Duodenal mucosa (tissue), 2 donors: ENCODE results near the gene HSD3B2.

Experiments used
- H3K27ac ChIP-seq: one replicate; pipeline ENCODE4 v1.7.0; 2013; ENCODE audit warnings: low read depth, low read length
- H3K27me3 ChIP-seq, 2 donors: one replicate each; pipeline ENCODE4 v1.7.0; 2013; ENCODE audit warnings: low read length in 2 of 2, control low read depth in 1 of 2; ENCODE audit not compliant: insufficient read depth in 2 of 2, control insufficient read depth in 1 of 2
- H3K36me3 ChIP-seq, 2 donors: one replicate each; pipeline ENCODE4 v1.7.0; 2013; ENCODE audit warnings: low read length in 2 of 2, control low read depth in 1 of 2; ENCODE audit not compliant: insufficient read depth in 2 of 2, control insufficient read depth in 1 of 2
- H3K4me1 ChIP-seq, 2 donors: one replicate each; pipeline ENCODE4 v1.7.0; 2013; ENCODE audit warnings: low read length in 2 of 2, control low read depth in 1 of 2; ENCODE audit not compliant: insufficient read depth in 2 of 2, control insufficient read depth in 1 of 2
- H3K4me3 ChIP-seq, 2 donors: one replicate each; pipeline ENCODE4 v1.7.0; 2013; ENCODE audit warnings: low read length in 2 of 2, low read depth in 1 of 2
- H3K9ac ChIP-seq, 2 donors: one replicate each; pipeline ENCODE4 v1.7.0; 2013; ENCODE audit warnings: low read length in 2 of 2, low read depth in 1 of 2
- H3K9me3 ChIP-seq, 2 donors: one replicate each; pipeline ENCODE4 v1.7.0; 2013; ENCODE audit warnings: low read length in 2 of 2, control low read depth in 1 of 2; ENCODE audit not compliant: control insufficient read depth in 1 of 2

HSD3B2 gene

DNA sequence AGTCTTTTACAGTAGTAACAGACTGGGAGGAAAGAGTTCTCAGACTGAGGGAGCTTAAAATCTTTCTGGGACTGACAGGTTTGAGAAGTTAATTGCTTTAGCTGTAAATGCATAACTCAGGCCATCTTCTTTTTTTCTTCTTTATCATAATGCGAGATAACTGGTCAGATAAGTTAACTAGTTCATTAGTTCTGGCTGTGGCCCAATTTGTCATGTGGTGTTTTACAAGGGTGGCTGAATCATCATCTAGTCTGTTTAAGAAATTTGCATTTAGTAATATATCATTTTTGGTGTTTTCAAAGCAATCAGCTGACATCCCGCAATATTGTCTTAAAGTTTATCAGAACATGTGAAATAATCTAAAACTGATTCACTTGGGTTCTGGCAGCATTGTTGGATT is 14.0 kb downstream of the HSD3B2 start:
- Histone ChIP-seq H3K9me3 (no peaks in the 10 kb centered on the region), H3K27ac (no peak overlapping the region), H3K4me1 (no peaks in the 10 kb centered on the region), H3K36me3 (no peaks in the 10 kb centered on the region), H3K4me3 (no peak overlapping the region), H3K9ac (no peak overlapping the region), H3K27me3 (no peaks in the 10 kb centered on the region)

DNA sequence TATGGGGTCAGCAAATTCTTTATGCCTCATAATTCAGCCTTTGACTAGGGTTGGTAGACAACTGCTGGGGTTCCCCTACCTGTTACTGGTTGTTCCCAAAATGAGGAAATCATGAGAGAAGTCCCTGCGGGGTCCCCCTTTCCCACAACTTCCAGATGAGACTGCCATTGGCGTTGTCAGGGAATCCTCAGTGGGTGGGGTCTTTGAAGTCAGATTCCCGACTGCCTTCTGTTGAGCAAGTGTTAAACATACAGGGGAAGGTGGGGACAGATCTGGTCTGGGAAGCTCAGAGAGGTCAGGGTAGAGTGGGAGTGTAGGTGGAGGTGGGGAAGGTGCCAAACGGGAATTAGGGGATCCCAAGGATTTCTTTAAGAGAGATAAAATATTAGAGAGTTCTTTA is 14.7 kb downstream of the HSD3B2 start:
- Histone ChIP-seq H3K4me3 (no peak overlapping the region), H3K4me1 (no peaks in the 10 kb centered on the region), H3K9me3 (no peaks in the 10 kb centered on the region), H3K27me3 (no peaks in the 10 kb centered on the region), H3K27ac (no peak overlapping the region), H3K36me3 (no peaks in the 10 kb centered on the region), H3K9ac (no peak overlapping the region)

DNA sequence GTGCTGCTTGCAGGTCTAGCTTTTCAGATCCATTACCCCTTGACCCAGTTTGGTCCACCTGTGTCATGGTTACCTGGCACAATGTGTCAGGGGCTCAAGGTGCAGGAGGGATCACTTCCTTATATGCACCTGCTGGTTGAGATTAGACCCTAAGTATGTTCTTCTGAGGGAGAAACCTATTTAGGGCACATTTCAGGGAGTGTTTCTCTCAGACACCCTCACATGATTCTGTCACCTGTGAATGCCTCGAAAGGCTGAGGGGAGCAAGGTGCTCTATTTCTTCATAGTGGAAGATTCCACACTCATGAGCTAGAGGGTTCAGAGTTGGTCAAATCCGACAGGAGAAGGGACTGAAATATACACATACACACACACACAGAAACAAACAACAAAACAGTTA is 15.5 kb downstream of the HSD3B2 start:
- no peak overlapping the region for H3K27ac ChIP-seq
- no peaks in the 10 kb centered on the region for H3K9me3 ChIP-seq
- H3K9ac ChIP-seq = no peak overlapping the region
- no peaks in the 10 kb centered on the region for H3K36me3 ChIP-seq
- no peaks in the 10 kb centered on the region for H3K4me1 ChIP-seq
- H3K4me3 ChIP-seq = no peak overlapping the region
- H3K27me3 ChIP-seq = no peaks in the 10 kb centered on the region

- H3K27me3 ChIP-seq = no peaks in the 10 kb centered on the region
- no peak overlapping the region for H3K27ac ChIP-seq
- no peaks in the 10 kb centered on the region for H3K9me3 ChIP-seq
- H3K36me3 ChIP-seq = no peaks in the 10 kb centered on the region
- no peak overlapping the region for H3K9ac ChIP-seq
- H3K4me3 ChIP-seq = no peak overlapping the region
- no peaks in the 10 kb centered on the region for H3K4me1 ChIP-seq
Observed at GRCh38 chr1:119431836-119432235, 16.9 kb downstream of the HSD3B2 start.

- Histone ChIP-seq H3K27me3 (no peaks in the 10 kb centered on the region), H3K36me3 (no peaks in the 10 kb centered on the region), H3K9me3 (no peaks in the 10 kb centered on the region), H3K9ac (no peak overlapping the region), H3K4me3 (no peak overlapping the region), H3K27ac (no peak overlapping the region), H3K4me1 (no peaks in the 10 kb centered on the region)
Observed at GRCh38 chr1:119435052-119435451, 20.1 kb downstream of the HSD3B2 start.

DNA sequence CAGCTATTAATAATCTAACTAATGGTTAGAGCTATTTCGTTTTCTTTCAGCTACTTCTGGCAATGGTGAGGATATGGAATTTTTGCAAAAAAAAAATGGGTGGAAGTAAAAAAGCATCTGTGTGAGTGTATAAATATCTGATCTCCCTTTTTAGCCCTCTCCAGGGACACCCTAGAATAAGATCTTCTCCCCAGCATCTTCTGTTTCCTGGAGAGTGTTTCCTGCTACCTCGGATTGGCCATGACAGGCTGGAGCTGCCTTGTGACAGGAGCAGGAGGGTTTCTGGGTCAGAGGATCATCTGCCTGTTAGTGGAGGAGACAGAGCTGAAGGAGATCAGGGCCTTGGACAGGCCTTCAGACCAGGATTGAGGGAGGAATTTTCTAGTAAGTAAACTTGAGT is 23.8 kb downstream of the HSD3B2 start:
- no peaks in the 10 kb centered on the region for H3K9me3 ChIP-seq
- no peaks in the 10 kb centered on the region for H3K4me1 ChIP-seq
- no peak overlapping the region for H3K9ac ChIP-seq
- no peak overlapping the region for H3K4me3 ChIP-seq
- H3K27me3 ChIP-seq = no peaks in the 10 kb centered on the region
- no peak overlapping the region for H3K27ac ChIP-seq
- no peaks in the 10 kb centered on the region for H3K36me3 ChIP-seq

DNA sequence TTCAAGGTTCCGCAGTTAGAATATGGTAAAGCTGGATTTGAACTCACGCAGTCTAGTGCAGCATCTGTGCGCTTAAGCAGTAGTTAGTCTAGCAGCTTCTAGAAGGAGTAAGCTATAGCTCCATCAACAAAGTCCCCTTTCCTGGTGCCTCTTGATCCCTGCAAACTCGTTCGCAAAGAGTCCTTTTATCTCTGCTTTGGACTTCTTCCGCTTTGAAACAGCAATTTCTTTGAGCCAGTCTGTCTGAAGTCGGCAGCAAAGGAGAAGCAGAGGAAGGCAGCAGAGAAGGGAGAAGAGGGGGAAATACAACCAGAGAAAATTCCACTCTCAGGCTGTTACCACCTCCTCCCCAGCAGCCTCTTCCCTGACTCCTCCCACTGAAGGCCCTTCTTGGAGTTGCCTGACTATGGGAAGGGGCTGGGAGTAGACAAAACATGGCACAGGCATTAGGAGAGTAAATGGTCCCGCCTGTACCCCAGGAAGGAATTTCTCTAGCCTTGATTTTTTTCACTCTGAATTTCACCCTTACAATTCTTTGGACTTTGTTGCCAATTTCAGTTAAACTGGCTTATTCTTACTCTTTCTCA is 25.9 kb downstream of the HSD3B2 start:
- Histone ChIP-seq H3K27me3 (no peaks in the 10 kb centered on the region), H3K9ac (no peak overlapping the region)

GRCh38 chr1:119442756-119443155 is 27.8 kb downstream of the HSD3B2 start:
- Histone ChIP-seq H3K9ac (no peak overlapping the region), H3K9me3 (no peaks in the 10 kb centered on the region), H3K4me1 (no peaks in the 10 kb centered on the region), H3K27me3 (no peaks in the 10 kb centered on the region), H3K4me3 (no peak overlapping the region), H3K27ac (no peak overlapping the region), H3K36me3 (no peaks in the 10 kb centered on the region)

More for the DNA sequence above, 25.9 kb downstream of the HSD3B2 start:
- Histone ChIP-seq H3K4me1 (no peaks in the 10 kb centered on the region), H3K36me3 (no peaks in the 10 kb centered on the region), H3K27ac (no peak overlapping the region), H3K9me3 (no peaks in the 10 kb centered on the region), H3K4me3 (no peak overlapping the region)

DNA sequence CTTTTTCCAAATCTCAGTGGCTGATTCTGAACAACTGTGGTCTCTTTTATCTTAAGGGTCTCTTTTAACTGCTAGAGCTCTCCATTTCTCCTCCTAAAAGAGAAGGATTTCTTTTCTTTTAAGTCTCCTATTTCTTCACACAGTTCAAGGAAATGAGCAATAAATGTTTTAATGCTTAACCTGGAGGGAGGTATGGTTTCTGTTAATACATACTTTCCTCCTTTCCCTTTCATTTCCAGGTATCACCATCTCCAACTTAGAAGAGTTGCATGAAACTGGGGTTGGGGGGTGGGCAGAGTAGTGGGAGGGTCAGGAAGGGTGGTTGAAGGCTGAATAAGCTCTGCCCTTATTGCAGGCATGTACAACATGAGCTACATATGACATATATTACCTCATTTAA is 31.4 kb downstream of the HSD3B2 start:
- no peaks in the 10 kb centered on the region for H3K36me3 ChIP-seq
- H3K4me1 ChIP-seq = no peaks in the 10 kb centered on the region
- no peak overlapping the region for H3K4me3 ChIP-seq
- H3K27me3 ChIP-seq = no peaks in the 10 kb centered on the region
- no peaks in the 10 kb centered on the region for H3K9me3 ChIP-seq
- no peak overlapping the region for H3K9ac ChIP-seq
- H3K27ac ChIP-seq = no peak overlapping the region

- Histone ChIP-seq H3K9me3 (no peaks in the 10 kb centered on the region), H3K4me3 (no peak overlapping the region), H3K36me3 (no peaks in the 10 kb centered on the region), H3K27me3 (no peaks in the 10 kb centered on the region), H3K27ac (no peak overlapping the region), H3K9ac (no peak overlapping the region), H3K4me1 (no peaks in the 10 kb centered on the region)
Observed at GRCh38 chr1:119447344-119448126, 32.6 kb downstream of the HSD3B2 start.
